HG03354 (cell line): ENCODE data around the gene PLA2R1.
"Not testable (repeated sequence)": the region's sequence is repeated elsewhere in the genome, so short reads cannot be mapped to it uniquely, and the experiment has no call there.

Source experiments
- ATAC-seq: cut with Tn5 transposase; IDR thresholded peaks from one replicate; pipeline ENCODE4 v1.9.1; 2021; ENCODE audit warnings: mild to moderate bottlenecking; ENCODE audit not compliant: unreplicated experiment, poor library complexity, severe bottlenecking

Gene PLA2R1

DNA sequence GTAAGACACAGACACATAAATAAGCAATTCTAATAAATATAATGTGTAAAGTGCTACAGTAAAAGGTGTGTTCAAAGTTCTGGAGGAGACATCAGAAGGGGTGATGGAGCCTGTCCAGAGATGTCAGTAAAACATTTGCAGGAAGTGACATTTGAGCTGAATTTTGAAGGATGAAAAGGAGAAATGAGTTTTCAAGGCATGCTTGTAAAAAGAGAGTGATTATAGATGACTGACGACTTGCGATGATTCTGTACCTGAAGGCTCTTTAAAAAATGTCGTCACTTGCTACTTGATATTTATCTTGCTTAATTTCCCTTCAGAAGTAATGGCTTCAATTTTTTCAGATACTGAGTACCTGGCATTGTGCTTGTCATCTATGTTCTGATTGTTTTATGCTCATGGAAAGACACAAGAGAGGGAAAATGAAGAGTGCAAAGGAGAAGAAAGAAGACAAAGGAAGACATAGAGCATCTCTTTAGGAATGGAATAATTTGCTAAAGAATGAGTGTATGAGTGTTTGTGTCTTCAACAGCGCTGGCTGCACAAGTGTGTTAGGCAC is 73.9 kb downstream of the PLA2R1 start:
- no peak for ATAC-seq

DNA sequence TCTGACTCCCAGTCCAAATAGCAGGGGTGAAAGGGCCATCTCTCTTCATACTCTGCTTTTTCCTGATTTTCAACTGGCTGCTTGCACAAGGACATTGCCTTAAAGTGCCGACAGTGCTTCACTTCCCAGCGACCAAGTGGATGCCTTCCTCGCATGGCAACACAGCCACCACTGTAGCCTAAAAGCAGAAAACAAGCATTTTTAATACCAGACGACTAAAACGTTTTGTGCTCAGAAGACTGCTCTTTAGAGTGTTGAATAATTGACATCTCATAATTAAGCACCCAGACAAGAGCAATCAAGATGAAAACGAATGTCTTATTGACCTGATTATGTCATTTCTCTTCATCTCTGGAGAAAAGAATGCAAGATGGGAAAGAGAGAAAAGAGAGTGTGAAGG is 75.2 kb downstream of the PLA2R1 start:
- no peak for ATAC-seq

- no peak for ATAC-seq
Observed at GRCh38 chr2:159985656-159986055, 76.8 kb downstream of the PLA2R1 start.

DNA sequence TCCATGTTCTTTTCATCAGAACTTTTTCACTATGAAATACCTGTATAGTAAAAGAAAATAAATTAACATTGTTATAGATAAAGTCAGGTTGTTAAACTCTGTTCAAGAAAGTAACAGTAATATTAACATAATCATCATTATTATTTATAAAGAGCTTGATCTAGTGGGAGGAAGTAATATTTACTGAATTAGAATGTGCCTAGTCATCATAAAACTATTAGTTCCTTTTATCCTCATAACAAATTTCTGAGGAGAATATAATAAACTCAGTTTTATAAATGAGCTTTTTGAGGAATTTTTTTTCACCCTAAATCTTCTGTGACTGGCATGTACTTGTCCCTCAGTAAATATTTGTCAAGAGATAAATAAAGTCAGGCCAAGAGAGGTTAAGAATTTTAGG is 78.4 kb downstream of the PLA2R1 start:
- no peak for ATAC-seq

DNA sequence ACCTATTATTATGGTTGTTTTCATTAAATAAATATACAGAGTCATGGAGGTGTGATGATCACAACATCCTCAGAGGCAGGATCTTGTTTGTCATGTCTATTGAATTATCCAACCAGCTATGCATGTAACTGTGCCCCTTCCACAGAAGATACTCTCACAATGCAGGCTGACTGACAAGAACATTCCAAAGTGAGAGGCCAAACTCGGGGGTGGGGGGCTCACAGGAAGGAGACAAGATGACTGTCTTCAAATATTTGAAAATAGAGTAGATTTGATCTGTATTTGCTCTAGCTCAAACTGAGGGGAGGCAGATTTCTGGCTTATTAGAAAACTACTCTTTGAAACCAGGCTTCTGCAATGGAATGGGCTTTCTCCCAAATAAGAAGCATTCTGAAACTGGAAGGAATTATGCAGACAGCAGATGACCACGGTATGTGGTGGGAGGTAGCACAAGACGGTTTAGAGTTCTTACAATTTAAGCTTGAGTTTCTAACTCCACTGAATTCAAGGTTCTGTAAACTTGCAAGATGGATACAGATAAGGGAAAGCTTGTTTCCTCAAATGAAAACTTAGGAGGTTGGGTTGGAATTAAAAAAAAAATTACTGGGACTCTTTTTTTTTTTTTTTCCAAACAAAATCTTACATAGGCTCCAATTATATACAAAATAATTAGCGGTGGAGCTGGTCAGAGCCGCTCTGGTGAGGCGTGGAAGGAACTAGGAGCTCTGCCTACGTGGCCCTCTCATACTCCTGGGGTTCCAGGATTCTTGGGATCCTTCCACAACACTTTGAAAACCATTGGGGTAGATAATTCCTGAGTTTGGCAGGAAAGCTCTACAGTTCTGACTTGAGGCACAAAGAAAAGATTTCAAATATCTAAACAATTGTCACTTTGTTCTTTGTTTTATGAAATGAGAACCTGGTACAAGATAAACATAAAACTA is 79.3 kb downstream of the PLA2R1 start:
- ATAC-seq: no peak

DNA sequence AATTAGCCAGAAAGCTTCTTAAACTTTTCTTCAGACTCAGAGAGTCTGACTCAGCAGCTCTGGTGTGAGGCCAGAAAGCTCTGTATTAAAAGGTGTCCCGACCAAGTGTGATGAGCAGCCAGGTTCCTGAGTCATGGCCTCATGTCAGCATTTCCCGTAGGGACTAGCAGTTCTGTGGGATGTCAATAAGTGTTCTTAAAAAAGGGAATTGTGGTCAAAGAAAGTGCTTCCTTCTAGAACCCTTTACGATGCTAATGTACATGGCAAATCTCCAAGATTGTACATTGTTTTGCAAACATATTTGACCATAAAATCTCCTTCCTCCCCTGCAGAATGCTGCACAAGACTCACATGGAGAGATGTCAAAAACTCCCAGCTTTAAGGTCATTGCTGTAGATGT is 80.1 kb downstream of the PLA2R1 start:
- no peak for ATAC-seq

GRCh38 chr2:159976527-159977160 is 85.8 kb downstream of the PLA2R1 start:
- peak; percentile 52 for ATAC-seq

DNA sequence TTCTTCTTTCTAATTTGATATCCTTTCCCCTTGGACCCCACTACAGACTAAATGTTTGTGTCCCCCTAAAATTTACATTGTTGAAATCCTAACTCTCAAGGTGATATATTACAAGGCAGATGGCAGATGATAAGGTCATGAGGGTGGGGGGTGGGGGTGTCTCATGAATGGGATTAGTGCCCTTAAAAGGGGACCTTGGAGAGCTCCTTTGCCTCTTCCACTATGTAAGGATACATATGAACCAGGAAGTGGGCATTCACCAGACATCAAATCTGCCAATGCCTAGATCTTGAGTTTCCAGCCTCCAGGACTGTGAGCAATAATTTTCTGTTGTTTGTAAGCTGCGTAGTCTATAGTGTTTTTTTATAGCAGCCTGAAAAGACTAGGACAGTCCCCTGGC is 89.1 kb downstream of the PLA2R1 start:
- no peak for ATAC-seq

- ATAC-seq: no peak
Observed at GRCh38 chr2:159971365-159972152, 90.9 kb downstream of the PLA2R1 start.

DNA sequence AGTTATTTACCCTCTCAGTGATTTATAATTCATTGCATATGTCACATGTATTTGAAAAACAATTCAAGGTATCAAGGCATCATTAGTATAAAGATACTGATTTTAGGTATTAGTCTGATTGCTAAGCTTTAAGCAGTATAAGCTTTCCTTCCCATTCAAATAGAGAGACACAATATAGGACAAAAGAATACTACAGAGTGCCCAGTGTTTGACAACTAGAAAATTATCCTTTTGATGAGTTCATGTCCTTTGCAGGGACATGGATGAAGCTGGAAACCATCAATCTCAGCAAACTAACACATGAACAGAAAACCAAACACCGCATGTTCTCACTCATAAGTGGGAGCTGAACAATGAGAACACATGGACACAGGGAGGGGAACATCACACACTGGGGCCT is 91.9 kb downstream of the PLA2R1 start:
- not testable (repeated sequence) for ATAC-seq

- peak; percentile 67 for ATAC-seq
Observed at GRCh38 chr2:159968279-159968900, 94.0 kb downstream of the PLA2R1 start.

DNA sequence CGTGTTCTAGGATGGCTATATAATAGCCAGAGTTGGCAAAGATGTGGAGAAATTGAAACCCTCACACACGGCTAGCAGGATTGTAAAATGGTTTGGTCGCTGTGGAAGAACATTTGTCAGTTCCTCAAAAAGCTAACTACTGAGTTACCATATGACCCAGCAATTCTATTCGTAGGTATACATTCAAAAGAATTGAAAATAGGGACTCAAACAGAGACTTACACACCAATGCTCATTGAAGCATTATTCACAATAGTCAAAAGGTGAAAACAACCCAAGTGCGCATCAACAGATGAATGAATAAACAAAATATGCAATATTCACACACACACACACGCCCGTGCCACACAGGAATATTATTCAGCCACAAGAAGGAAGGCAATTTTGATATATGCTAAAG is 98.7 kb downstream of the PLA2R1 start:
- ATAC-seq: peak; percentile 73

DNA sequence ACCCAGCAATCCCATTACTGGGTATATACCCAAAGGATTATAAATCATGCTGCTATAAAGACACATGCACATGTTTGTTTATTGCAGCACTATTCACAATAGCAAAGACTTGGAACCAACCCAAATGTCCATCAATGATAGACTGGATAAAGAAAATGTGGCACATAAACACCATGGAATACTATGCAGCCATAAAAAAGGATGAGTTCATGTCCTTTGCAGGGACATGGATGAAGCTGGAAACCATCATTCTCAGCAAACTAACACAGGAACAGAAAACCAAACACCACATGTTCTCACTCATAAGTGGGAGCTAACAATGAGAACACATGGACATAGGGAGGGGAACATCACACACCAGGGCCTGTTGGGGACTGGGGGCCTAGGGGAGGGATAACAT is 99.9 kb downstream of the PLA2R1 start:
- not testable (repeated sequence) for ATAC-seq

- ATAC-seq: no peak
Observed at GRCh38 chr2:159961451-159961850, 101.0 kb downstream of the PLA2R1 start.

- ATAC-seq: no peak
Observed at GRCh38 chr2:159961037-159961436, 101.4 kb downstream of the PLA2R1 start.

DNA sequence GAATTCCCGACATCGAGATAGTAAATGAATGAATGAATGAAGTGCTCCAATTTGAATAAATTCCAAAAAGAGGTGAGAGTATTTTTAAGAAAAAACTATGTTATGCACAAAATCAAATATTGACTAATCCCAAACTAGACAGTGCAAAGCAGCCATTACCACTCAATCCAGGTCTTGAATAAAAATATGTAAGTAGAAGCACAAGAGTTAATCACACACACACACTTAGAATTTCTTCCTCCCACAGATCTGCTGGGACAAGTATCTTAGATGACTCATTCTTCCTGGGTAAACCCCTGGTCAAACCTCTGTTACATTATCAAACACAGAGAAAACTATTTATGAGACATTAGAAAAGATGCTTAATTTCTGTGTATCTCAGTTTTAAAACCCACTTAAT is 102.0 kb downstream of the PLA2R1 start:
- ATAC-seq: no peak

DNA sequence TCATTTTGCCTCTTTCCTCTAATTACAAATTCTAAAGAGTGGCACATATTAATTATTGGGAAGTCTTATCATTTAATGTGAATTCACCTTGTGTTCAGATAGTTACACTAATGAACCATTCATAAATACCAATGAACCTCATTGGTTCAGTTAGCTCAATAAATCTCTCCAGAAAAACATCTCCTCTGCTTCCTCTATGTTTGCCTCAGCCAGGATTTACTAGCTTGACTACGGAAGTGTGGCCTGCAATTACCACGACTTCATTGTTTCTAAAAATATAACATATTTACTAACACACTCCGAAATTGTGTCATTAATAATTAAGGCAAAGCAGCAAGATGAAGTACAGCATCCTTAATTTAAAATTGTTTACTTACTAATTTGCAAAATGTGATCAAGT is 103.3 kb downstream of the PLA2R1 start:
- ATAC-seq: no peak

- ATAC-seq: no peak
Observed at GRCh38 chr2:159953136-159953823, 109.1 kb downstream of the PLA2R1 start.

DNA sequence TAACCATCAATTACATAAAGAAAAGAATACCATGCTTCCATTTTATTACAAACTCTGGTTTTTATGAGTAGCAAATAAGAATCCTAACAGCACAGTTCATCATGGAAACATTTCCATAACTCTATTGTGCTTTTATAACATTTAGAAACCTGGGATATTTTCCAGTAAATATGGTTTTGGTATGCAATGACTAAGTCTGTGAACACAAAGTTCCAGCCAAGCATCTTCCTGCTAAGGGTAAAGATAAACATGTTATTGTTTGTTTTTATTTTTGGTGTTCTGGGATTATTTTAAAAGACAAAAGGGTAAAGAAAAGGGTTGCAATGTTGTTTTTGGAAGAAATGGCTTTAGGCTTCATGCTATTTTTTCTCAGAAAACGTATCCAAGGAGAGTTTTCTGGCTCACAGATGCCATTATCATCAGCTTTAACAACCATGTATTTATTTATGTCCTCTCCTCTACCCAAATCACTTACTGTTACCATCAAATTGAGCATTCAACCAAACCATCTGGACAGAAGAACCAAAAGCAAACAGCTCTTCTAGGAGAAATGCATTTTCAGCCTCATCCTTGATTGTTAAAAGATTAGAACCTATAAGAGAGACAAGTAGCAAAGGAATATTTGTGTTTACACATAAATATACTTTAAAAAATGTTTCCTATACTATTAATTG is 116.0 kb downstream of the PLA2R1 start:
- ATAC-seq: no peak
